ENCODE data around the gene PEAR1.

PEAR1 gene

DNA sequence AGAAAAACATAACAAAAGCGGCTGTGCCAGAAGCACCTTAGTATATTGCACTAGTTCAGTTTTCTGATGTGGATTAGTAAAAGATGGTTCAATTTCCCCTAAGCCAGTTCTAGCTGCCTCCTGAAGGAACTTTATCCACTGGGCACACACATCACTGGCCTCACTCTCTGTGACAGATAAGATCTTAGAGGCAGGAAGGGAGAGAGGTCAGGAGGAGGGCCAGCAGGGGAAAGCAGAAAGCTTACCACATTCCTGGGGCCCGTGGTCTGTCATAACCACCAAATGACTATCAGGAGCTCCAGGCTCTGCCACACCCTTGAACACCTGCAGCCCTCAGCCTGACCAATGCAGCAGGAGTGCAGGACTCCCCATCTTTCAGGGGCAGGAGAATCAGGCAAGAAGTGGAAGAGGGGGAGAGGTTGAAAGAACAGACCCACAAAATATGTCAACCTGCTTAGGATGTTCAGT lies 64.8 kb downstream of the PEAR1 start:
- no peak overlapping the region for H3K4me3 ChIP-seq (ENCODE audit: low read depth in 1 of 2, low read length in 1 of 2)
- no peaks in the 10 kb centered on the region for H3K27me3 ChIP-seq
- peaks cover 85% of the 10 kb centered on the region for H3K36me3 ChIP-seq
- TF ChIP-seq, protein P1, sequence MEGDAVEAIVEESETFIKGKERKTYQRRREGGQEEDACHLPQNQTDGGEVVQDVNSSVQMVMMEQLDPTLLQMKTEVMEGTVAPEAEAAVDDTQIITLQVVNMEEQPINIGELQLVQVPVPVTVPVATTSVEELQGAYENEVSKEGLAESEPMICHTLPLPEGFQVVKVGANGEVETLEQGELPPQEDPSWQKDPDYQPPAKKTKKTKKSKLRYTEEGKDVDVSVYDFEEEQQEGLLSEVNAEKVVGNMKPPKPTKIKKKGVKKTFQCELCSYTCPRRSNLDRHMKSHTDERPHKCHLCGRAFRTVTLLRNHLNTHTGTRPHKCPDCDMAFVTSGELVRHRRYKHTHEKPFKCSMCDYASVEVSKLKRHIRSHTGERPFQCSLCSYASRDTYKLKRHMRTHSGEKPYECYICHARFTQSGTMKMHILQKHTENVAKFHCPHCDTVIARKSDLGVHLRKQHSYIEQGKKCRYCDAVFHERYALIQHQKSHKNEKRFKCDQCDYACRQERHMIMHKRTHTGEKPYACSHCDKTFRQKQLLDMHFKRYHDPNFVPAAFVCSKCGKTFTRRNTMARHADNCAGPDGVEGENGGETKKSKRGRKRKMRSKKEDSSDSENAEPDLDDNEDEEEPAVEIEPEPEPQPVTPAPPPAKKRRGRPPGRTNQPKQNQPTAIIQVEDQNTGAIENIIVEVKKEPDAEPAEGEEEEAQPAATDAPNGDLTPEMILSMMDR (IDR thresholded peaks at IDR 0.05) = no peak
- H3K27ac ChIP-seq = no peak overlapping the region
- H3K4me1 ChIP-seq (ENCODE audit: control insufficient read depth in 1 of 2, insufficient read depth in 1 of 2, low read depth in 1 of 2, low read length in 1 of 2) = peaks cover 22 to 24% of the 10 kb centered on the region in 2 experiments
- no peaks in the 10 kb centered on the region for H3K9me3 ChIP-seq

DNA sequence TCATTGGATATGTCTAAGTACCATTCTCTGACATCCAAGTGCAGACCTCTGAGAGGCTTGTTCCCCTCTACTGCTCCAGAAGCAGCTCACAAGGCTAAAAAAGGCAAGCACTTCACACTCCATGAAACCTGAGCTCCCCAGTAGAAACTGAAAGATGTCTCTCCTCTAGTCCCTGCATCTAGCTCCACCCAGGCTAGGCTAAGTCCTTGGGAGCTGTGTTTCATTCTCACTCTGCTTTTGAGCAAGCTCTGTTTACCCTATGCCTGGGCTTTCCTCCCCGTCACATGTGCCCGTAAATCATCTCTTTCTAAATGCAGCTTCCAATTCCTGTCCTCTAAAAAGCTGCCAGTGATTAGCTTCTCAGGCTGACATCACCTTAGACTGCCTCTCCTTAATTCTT lies 65.9 kb downstream of the PEAR1 start:
- peaks cover 32 to 34% of the 10 kb centered on the region in 2 experiments for H3K4me1 ChIP-seq (ENCODE audit: control insufficient read depth in 1 of 2, insufficient read depth in 1 of 2, low read depth in 1 of 2, low read length in 1 of 2)
- TF ChIP-seq, protein P1 (IDR thresholded peaks at IDR 0.05) = no peak
- H3K36me3 ChIP-seq = peaks cover 74% of the 10 kb centered on the region
- no peak overlapping the region for H3K27ac ChIP-seq
- H3K27me3 ChIP-seq = no peaks in the 10 kb centered on the region
- H3K9me3 ChIP-seq = no peaks in the 10 kb centered on the region
- H3K4me3 ChIP-seq (ENCODE audit: low read depth in 1 of 2, low read length in 1 of 2) = no peak overlapping the region

DNA sequence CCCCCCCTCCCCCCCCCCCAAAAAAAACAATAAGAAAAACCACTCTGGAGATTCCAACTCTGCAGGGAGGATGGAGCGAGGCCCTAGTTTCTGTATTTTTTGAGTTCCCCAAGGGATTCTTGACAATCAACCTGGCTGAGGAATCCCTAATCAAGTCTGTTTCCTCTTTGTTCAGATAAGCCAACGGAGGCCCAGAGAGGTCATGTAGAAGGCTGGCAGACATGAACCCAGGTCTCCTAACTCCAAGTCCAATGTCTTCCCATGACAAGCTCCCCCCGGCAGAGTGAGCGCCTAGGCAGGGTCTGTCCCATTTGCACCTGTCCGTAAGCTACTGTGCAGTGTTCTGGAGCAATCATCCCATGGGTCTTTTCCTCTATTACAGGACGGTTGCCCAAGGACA lies 66.4 kb downstream of the PEAR1 start:
- Histone ChIP-seq H3K27ac (peak overlapping the region; percentile 20), H3K27me3 (no peaks in the 10 kb centered on the region), H3K4me1 (ENCODE audit: control insufficient read depth in 1 of 2, insufficient read depth in 1 of 2, low read depth in 1 of 2, low read length in 1 of 2) (peaks cover 36% of the 10 kb centered on the region in 2 experiments), H3K9me3 (no peaks in the 10 kb centered on the region), H3K4me3 (ENCODE audit: low read depth in 1 of 2, low read length in 1 of 2) (no peak overlapping the region), H3K36me3 (peaks cover 69% of the 10 kb centered on the region)
- TF ChIP-seq, protein P1 (IDR thresholded peaks at IDR 0.05) = no peak

- H3K36me3 ChIP-seq = peaks cover 52% of the 10 kb centered on the region
- TF ChIP-seq, protein P1 (IDR thresholded peaks at IDR 0.05) = no peak
- H3K27ac ChIP-seq = peak overlapping the region; percentile 52
- peak overlapping the region; percentile 72 to 75 for H3K4me3 ChIP-seq (ENCODE audit: low read depth in 1 of 2, low read length in 1 of 2)
- H3K27me3 ChIP-seq = no peaks in the 10 kb centered on the region
- no peaks in the 10 kb centered on the region for H3K9me3 ChIP-seq
- H3K4me1 ChIP-seq (ENCODE audit: control insufficient read depth in 1 of 2, insufficient read depth in 1 of 2, low read depth in 1 of 2, low read length in 1 of 2) = peaks cover 36% of the 10 kb centered on the region in 2 experiments
Measured at GRCh38 chr1:156961709-156962108, 68.2 kb downstream of the PEAR1 start.

- Histone ChIP-seq H3K4me1 (ENCODE audit: control insufficient read depth in 1 of 2, insufficient read depth in 1 of 2, low read depth in 1 of 2, low read length in 1 of 2) (peaks cover 36% of the 10 kb centered on the region in 2 experiments), H3K4me3 (ENCODE audit: low read depth in 1 of 2, low read length in 1 of 2) (peak overlapping the region; percentile 72 to 75), H3K9me3 (no peaks in the 10 kb centered on the region), H3K36me3 (peaks cover 32% of the 10 kb centered on the region), H3K27me3 (no peaks in the 10 kb centered on the region), H3K27ac (peak overlapping the region; percentile 87)
- TF ChIP-seq, protein P1 (IDR thresholded peaks at IDR 0.05) = no peak
Measured at GRCh38 chr1:156963621-156964020, 70.1 kb downstream of the PEAR1 start.

GRCh38 chr1:156964441-156964840 lies 70.9 kb downstream of the PEAR1 start:
- TF ChIP-seq, protein P1 (IDR thresholded peaks at IDR 0.05) = no peak
- peaks cover 24% of the 10 kb centered on the region for H3K36me3 ChIP-seq
- no peak overlapping the region for H3K4me3 ChIP-seq (ENCODE audit: low read depth in 1 of 2, low read length in 1 of 2)
- H3K27me3 ChIP-seq = no peaks in the 10 kb centered on the region
- H3K4me1 ChIP-seq (ENCODE audit: control insufficient read depth in 1 of 2, insufficient read depth in 1 of 2, low read depth in 1 of 2, low read length in 1 of 2) = peaks cover 36% of the 10 kb centered on the region in 2 experiments
- H3K9me3 ChIP-seq = no peaks in the 10 kb centered on the region
- H3K27ac ChIP-seq = peak overlapping the region; percentile 87
